Measurements from ENCODE around the gene SYT1.
"Not testable (repeated sequence)": the region's sequence is repeated elsewhere in the genome, so short reads cannot be mapped to it uniquely, and the experiment has no call there.

SYT1 gene

DNA sequence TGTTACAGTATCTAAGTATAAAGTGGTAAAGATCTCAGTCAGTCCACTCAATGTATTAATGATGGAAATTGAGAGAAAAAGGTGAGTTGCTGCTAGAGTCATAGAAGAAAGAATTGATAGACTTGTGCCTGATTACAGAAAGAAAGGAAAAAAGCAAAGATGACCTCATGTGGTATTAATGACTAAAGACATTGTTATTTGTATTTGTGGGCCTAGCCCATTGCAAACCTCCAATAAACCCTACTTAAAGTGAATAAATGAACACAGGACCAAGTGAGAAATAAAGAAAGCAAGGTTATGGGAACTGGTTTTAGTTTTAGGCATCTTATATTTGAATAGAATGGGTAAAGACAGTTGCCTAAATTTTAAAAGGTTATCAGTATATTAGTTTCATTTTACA, 105.5 kb downstream of the SYT1 start:
- H3K4me1 Mint-ChIP-seq (ENCODE audit: low read depth) = no peaks in the 10 kb centered on the region
- peaks cover 15% of the 10 kb centered on the region for H3K9me3 Mint-ChIP-seq
- no peaks in the 10 kb centered on the region for H3K27me3 Mint-ChIP-seq
- H3K36me3 Mint-ChIP-seq (ENCODE audit: low read depth) = no peaks in the 10 kb centered on the region
- no peak overlapping the region for H3K4me3 Mint-ChIP-seq
- H3K27ac Mint-ChIP-seq = no peak overlapping the region

DNA sequence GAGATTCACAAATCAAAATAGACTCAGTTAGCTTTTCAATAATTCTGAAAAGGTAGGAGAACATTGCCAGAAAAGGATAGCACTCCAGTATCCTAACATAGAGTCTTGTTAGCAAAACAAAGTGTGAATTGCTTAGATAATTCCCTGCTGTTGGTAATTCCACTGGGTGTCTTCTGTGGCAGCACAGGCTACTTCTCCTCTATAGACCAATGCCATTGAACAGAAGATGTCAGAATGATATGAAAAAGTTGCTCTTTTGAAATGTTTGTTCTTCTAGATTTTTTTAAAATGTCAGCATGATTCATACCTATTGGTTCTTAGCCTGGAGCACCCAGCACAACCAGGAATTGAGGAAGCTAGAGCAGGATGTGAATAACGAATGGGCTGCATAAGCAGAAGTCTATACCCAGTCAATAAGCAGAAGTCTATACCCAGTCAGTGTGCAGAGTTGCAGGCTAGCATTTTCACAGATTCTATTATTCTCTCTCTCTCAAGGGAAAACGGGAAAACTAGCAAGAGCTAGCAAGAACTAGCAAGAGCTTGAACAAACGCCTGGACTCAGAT, 112.8 kb downstream of the SYT1 start:
- Mint-ChIP-seq H3K4me1 (ENCODE audit: low read depth) (no peaks in the 10 kb centered on the region), H3K27ac (no peak overlapping the region), H3K27me3 (no peaks in the 10 kb centered on the region), H3K36me3 (ENCODE audit: low read depth) (no peaks in the 10 kb centered on the region), H3K4me3 (no peak overlapping the region), H3K9me3 (peaks cover 4% of the 10 kb centered on the region)

DNA sequence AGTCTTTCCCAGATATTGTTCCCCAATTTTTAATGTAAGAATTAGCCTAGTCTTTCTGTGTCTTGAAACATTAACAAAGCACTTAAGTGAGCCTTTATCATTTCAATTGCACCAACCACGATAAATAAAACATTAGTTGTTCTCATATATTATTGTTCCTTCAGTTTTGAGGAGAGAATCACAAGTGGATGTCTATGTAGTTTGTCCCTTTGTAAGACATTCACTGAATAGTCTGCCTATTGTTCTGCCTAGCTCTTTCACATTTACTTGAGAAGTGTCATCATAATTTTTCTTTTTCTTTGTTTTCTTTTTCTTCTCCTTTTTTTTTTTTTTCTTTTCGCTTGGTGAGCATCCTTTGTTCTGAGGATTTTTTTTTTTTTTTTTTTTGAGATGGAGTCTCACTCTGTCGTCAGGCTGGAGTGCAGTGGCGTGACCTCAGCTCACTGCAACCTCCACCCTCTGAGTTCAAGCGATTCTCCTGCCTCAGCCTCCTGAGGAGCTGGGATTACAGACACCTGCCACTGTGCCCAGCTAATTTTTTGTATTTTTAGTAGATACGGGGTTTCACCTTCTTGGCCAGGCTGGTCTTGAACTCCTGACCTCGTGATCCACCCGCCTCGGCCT, 129.7 kb downstream of the SYT1 start:
- no peaks in the 10 kb centered on the region for H3K27me3 Mint-ChIP-seq

DNA sequence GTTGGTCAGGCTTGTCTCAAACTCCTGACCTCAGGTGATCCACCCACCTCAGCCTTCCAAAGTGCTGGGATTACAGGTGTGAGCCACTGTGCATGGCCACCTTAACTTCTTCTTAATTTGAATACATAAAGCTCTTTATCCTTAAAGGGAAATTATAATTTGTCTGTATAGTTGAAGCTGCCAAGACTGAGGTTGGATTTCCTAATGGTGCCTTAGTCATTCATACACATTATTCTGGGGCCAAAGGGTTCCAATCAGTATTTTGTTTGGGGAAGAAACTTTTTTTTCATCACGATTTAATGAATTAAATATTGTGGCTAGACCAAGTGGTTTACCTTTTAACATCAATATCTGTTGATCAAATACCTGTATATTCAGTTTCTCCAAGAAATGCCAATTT, 135.9 kb downstream of the SYT1 start:
- Mint-ChIP-seq H3K4me1 (ENCODE audit: low read depth) (no peaks in the 10 kb centered on the region), H3K27ac (no peak overlapping the region), H3K9me3 (no peaks in the 10 kb centered on the region), H3K4me3 (no peak overlapping the region), H3K27me3 (no peaks in the 10 kb centered on the region), H3K36me3 (ENCODE audit: low read depth) (no peaks in the 10 kb centered on the region)

More for the DNA sequence above, 129.7 kb downstream of the SYT1 start:
- Mint-ChIP-seq H3K4me1 (ENCODE audit: low read depth) (no peaks in the 10 kb centered on the region), H3K9me3 (no peaks in the 10 kb centered on the region), H3K27ac (no peak overlapping the region), H3K36me3 (ENCODE audit: low read depth) (no peaks in the 10 kb centered on the region), H3K4me3 (no peak overlapping the region)

DNA sequence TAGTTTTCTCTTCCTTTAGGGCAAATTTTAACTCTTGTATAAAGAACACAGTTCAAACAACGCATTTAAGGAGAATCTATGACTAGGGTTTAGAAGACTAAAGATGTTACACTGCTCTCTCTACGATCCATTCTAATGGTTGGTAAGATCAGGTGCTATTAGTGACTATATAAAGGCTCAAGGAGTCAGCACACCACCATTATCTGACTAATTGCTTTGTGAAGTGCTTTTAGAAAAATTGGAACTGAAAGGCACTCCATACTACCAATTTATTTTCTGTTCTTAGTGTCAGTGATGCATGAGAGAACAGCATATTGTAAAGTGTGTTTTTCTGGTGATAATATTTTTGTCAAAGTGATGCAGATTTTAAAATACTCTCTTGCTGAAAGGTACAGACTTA, 136.8 kb downstream of the SYT1 start:
- no peaks in the 10 kb centered on the region for H3K4me1 Mint-ChIP-seq (ENCODE audit: low read depth)
- no peaks in the 10 kb centered on the region for H3K27me3 Mint-ChIP-seq
- no peak overlapping the region for H3K4me3 Mint-ChIP-seq
- peaks cover 4% of the 10 kb centered on the region for H3K9me3 Mint-ChIP-seq
- no peak overlapping the region for H3K27ac Mint-ChIP-seq
- H3K36me3 Mint-ChIP-seq (ENCODE audit: low read depth) = no peaks in the 10 kb centered on the region

DNA sequence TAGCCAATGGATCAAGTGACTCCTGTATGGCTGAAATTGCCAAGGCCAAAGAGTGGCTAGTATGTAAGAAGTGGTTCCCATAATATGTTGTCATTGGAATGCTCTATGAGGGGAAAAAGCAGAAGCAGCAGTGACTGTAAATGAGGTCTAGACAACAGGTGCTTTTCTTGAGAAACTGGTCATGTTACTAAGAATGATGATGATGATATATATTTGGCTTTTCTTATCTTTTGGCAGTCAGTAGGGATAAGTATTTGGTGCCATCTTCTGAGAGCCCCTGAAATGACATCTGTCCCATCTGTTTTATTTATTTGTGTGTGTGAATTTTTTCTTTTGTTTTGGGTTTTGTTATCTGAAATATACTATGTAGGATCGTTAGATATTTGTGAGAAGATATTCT, 141.7 kb downstream of the SYT1 start:
- no peak overlapping the region for H3K4me3 Mint-ChIP-seq
- H3K27me3 Mint-ChIP-seq = no peaks in the 10 kb centered on the region
- H3K36me3 Mint-ChIP-seq (ENCODE audit: low read depth) = no peaks in the 10 kb centered on the region
- no peak overlapping the region for H3K27ac Mint-ChIP-seq
- peaks cover 9% of the 10 kb centered on the region for H3K9me3 Mint-ChIP-seq
- no peaks in the 10 kb centered on the region for H3K4me1 Mint-ChIP-seq (ENCODE audit: low read depth)

DNA sequence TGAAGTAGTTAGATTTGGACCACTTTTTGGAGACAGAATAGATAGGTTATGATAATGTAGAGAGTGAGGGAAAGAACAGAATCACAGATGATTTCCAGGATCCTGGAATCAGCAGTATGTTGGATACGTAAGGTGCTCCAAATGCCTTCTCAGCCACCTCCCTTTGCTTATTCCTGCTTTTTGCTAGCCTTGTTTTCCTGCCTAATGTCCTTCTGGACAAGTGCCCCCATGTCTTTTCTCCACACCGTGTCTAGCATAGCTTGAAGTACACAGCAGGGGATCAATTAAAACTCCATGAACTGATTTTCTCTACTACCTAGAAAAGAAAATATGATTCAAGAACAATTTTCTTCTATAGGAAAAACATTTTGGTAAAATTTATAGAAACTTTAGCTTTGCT, 144.0 kb downstream of the SYT1 start:
- H3K9me3 Mint-ChIP-seq = peaks cover 9% of the 10 kb centered on the region
- H3K36me3 Mint-ChIP-seq (ENCODE audit: low read depth) = no peaks in the 10 kb centered on the region
- H3K27me3 Mint-ChIP-seq = no peaks in the 10 kb centered on the region
- no peaks in the 10 kb centered on the region for H3K4me1 Mint-ChIP-seq (ENCODE audit: low read depth)
- H3K4me3 Mint-ChIP-seq = no peak overlapping the region
- no peak overlapping the region for H3K27ac Mint-ChIP-seq

DNA sequence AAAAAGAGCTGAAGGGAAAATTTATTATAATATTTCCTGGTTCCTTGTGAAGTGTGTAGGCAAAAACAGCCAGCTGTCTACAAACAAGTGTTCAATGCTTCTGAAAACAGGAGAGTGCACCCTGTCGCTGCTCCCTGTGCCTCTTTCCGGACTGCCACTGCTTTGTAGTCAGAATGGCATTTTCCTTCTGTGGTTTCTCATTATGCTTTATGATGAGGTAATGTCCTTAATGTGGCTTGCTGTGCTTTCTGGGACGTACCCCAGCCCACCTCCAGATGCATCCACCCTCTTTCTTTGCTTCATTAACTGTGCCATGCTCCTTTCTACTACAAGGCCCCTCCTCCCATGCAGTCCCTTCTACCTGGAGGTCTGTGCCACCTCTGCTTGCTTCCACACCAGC, 148.1 kb downstream of the SYT1 start:
- Mint-ChIP-seq H3K27ac (no peak overlapping the region), H3K27me3 (no peaks in the 10 kb centered on the region), H3K36me3 (ENCODE audit: low read depth) (no peaks in the 10 kb centered on the region), H3K4me3 (no peak overlapping the region), H3K9me3 (peaks cover 10% of the 10 kb centered on the region), H3K4me1 (ENCODE audit: low read depth) (no peaks in the 10 kb centered on the region)

DNA sequence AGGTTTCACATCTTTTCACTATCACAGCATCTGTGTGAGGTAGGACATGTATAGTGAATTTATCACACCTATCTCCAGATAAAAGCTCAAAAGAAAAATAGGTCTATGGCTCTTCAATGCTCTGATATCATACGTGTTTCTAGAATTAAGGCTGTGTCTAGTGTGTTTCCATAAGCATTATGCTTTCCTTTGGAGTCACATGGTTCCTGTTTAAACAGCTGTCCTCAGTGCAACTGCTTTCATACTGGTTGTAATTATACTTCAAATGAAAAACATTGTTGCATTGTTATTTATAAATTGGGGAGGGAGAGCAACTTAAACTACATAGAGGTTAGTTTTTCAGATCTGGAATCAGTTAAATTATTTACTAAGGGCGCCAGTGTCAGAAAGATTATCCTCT, 151.6 kb downstream of the SYT1 start:
- no peak overlapping the region for H3K27ac Mint-ChIP-seq
- H3K4me3 Mint-ChIP-seq = no peak overlapping the region
- H3K27me3 Mint-ChIP-seq = no peaks in the 10 kb centered on the region
- H3K4me1 Mint-ChIP-seq (ENCODE audit: low read depth) = no peaks in the 10 kb centered on the region
- H3K9me3 Mint-ChIP-seq = peaks cover 8% of the 10 kb centered on the region
- no peaks in the 10 kb centered on the region for H3K36me3 Mint-ChIP-seq (ENCODE audit: low read depth)

DNA sequence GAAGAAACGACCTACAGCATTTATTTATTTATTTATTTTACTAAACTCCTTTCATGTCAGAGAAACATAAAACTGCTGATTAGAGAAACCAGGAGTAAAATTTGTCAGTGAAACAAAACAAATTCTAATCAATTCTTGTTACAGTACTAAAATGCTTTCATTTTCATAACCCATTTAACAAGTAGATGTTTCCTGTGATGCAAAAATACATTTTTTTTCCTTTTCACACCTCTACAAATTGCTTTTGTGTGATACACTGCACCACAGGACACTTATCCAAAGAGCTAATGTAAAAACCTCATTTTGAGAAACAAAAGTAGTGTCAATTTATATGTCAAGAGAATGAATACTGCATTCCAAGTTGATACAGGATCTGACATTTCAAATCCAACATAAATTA, 155.1 kb downstream of the SYT1 start:
- Mint-ChIP-seq H3K4me1 (ENCODE audit: low read depth) (no peaks in the 10 kb centered on the region), H3K27me3 (no peaks in the 10 kb centered on the region), H3K9me3 (peaks cover 8% of the 10 kb centered on the region), H3K27ac (no peak overlapping the region), H3K4me3 (no peak overlapping the region), H3K36me3 (ENCODE audit: low read depth) (no peaks in the 10 kb centered on the region)

DNA sequence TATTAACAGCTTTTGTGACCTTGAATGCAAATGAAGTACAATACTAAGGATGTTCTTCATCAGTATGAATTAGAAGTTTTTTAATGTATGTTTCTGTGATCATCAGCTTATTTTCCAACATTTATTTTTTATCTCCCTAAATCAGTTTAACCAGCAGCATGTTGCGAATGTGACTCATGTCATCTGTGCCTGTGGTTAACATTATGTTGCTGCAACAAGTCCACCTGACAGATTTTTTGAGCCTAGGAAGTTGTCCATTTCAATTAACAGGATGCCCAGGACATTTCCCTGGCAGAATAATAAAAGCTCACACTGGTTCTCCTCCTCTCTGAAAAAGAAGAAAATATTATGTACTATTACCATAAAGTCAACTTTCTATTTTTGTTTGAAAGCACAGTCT, 155.5 kb downstream of the SYT1 start:
- no peak overlapping the region for H3K27ac Mint-ChIP-seq
- H3K4me1 Mint-ChIP-seq (ENCODE audit: low read depth) = no peaks in the 10 kb centered on the region
- H3K27me3 Mint-ChIP-seq = no peaks in the 10 kb centered on the region
- peaks cover 8% of the 10 kb centered on the region for H3K9me3 Mint-ChIP-seq
- H3K36me3 Mint-ChIP-seq (ENCODE audit: low read depth) = no peaks in the 10 kb centered on the region
- H3K4me3 Mint-ChIP-seq = no peak overlapping the region

DNA sequence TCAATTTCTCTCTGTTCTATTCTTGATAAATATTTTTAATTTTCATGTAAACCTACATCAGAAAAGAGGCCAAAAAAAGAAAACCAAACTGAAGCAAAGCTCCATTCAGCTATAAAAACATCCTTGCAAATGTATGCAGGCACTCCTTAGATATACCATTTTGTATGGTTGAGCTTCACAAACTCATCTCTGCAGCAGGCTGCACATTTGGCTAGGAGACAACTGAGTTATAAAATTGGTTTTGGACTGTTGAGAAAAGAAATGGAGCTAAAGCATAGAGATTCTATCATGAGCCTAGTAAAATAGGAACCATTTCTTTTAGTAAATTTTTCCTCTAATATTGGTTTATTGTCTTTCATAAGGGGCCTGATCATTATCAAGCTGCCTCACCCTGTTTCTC, 156.4 kb downstream of the SYT1 start:
- no peaks in the 10 kb centered on the region for H3K27me3 Mint-ChIP-seq
- H3K27ac Mint-ChIP-seq = no peak overlapping the region
- no peaks in the 10 kb centered on the region for H3K4me1 Mint-ChIP-seq (ENCODE audit: low read depth)
- H3K36me3 Mint-ChIP-seq (ENCODE audit: low read depth) = no peaks in the 10 kb centered on the region
- peaks cover 8% of the 10 kb centered on the region for H3K9me3 Mint-ChIP-seq
- no peak overlapping the region for H3K4me3 Mint-ChIP-seq

DNA sequence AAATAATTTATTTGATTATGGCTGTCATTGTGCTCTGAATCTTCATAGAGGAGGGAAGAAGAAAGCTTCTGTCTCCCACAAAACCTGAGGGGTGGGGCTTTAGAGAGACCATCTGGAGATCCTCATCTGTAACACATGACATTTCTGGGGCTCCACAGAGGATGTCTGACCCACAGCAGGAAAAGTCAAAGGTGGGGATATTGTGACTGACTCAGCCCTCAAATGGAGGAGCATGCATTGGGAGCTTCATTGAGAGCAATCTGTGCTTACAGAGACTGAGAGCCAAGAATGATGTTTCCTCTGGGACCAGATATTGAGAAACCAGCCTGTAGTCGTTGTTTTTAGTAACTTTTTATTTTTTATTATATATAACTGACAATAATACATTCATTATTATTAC, 158.7 kb downstream of the SYT1 start:
- no peaks in the 10 kb centered on the region for H3K36me3 Mint-ChIP-seq (ENCODE audit: low read depth)
- H3K27ac Mint-ChIP-seq = no peak overlapping the region
- H3K4me3 Mint-ChIP-seq = no peak overlapping the region
- no peaks in the 10 kb centered on the region for H3K9me3 Mint-ChIP-seq
- no peaks in the 10 kb centered on the region for H3K27me3 Mint-ChIP-seq
- H3K4me1 Mint-ChIP-seq (ENCODE audit: low read depth) = no peaks in the 10 kb centered on the region

DNA sequence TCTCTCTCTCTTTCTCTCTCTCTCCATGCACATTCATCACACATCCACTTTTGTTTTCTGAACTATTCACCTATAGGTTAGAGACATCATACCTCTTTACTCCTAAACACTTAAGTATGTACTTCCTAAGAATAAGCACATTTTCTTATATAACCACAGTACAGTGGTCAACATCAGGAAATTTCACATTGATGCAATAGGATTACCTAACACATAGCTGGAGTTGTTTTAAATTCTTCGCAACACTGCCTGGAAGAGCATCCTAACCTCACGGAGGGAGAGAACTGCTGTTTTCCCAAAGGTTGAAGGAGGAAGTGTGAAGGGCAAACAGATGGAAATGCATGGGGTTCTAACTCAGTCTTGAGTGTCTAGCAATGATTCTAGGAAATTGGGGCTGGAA, 159.2 kb downstream of the SYT1 start:
- H3K4me3 Mint-ChIP-seq = no peak overlapping the region
- no peaks in the 10 kb centered on the region for H3K4me1 Mint-ChIP-seq (ENCODE audit: low read depth)
- H3K27ac Mint-ChIP-seq = no peak overlapping the region
- no peaks in the 10 kb centered on the region for H3K9me3 Mint-ChIP-seq
- no peaks in the 10 kb centered on the region for H3K36me3 Mint-ChIP-seq (ENCODE audit: low read depth)
- no peaks in the 10 kb centered on the region for H3K27me3 Mint-ChIP-seq

DNA sequence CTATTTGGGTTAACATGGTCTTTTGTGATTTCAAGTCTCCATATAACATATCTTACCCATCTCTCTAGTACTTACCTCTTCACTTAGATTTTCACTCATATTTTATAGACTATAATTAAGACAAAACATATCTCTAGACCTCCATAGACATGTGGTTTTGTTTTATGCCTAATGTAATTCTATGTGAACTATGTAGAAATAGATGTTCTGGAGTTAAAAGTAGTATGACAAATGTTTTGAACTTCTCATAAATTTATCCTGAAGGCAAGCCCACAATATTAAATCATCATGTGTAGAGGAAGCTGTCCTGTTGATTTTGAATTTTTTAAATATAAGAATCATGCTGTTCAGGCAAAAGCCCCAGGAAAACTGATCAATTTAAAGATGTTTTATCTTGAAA, 169.2 kb downstream of the SYT1 start:
- Mint-ChIP-seq H3K4me1 (ENCODE audit: low read depth) (no peaks in the 10 kb centered on the region), H3K36me3 (ENCODE audit: low read depth) (no peaks in the 10 kb centered on the region), H3K27me3 (no peaks in the 10 kb centered on the region), H3K27ac (no peak overlapping the region), H3K4me3 (no peak overlapping the region), H3K9me3 (no peaks in the 10 kb centered on the region)

DNA sequence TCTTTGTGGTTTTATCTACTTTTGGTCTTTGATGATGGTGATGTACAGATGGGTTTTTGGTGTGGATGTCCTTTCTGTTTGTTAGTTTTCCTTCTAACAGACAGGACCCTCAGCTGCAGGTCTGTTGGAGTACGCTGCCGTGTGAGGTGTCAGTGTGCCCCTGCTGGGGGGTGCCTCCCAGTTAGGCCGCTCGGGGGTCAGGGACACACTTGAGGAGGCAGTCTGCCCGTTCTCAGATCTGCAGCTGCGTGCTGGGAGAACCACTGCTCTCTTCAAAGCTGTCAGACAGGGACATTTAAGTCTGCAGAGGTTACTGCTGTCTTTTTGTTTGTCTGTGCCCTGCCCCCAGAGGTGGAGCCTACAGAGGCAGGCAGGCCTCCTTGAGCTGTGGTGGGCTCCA, 180.2 kb downstream of the SYT1 start:
- not testable (repeated sequence) for H3K4me1 Mint-ChIP-seq (ENCODE audit: low read depth)

More for the DNA sequence above, 180.2 kb downstream of the SYT1 start:
- not testable (repeated sequence) for H3K9me3 Mint-ChIP-seq; H3K4me3 Mint-ChIP-seq; H3K36me3 Mint-ChIP-seq (ENCODE audit: low read depth); H3K27me3 Mint-ChIP-seq; H3K27ac Mint-ChIP-seq

Data from stimulated activated naive CD8-positive, alpha-beta T cell treated with anti-CD3 and anti-CD28 coated beads, Interleukin-15, Interleukin-2, amounts not matched to agents 100 ng/mL and 50 ng/mL, for 24 hours (primary cell).